K562 (cell line): ENCODE measurements around the gene TRMT1L. TPM values are rescaled to one million over a fixed set of nuclear protein-coding genes. Genes with fewer than 3 reads are reported as not detected.
A peak's percentile ranks its signal among the peaks of the same experiment; 100 is the strongest.

Source experiments
- ELF2 ChIP-seq: fragments of 250-450 bp; sonication (Bioruptor Pico); IDR thresholded peaks from 2 replicates; pipeline ENCODE4 v1.5.0; 2021; ENCODE audit warnings: mild to moderate bottlenecking
- ELK1 ChIP-seq: sonication (generic); formaldehyde crosslinking; IDR thresholded peaks from 2 replicates; pipeline ENCODE4 v1.8.1; 2022; ENCODE audit warnings: missing genetic modification reagents
- ESRRA ChIP-seq: fragments of 450-650 bp; IDR thresholded peaks from 2 replicates; pipeline ENCODE4 v1.6.1; 2014; ENCODE audit warnings: low read depth, mild to moderate bottlenecking, moderate library complexity, borderline replicate concordance
- ETS2 ChIP-seq: IDR thresholded peaks from 2 replicates; pipeline ENCODE4 v1.6.1; 2016; ENCODE audit warnings: borderline replicate concordance, missing genetic modification characterization, mild to moderate bottlenecking, moderate library complexity, missing compliant biosample characterization; ENCODE audit not compliant: poor library complexity, severe bottlenecking
- FOXJ2 ChIP-seq: fragments of 200-800 bp; sonication (Bioruptor generic); IDR thresholded peaks from 2 replicates; pipeline ENCODE4 v1.6.1; 2016; ENCODE audit warnings: missing genetic modification characterization, missing compliant biosample characterization
- HMG20A ChIP-seq: fragments of 450-650 bp; formaldehyde crosslinking; conservative IDR thresholded peaks from 2 replicates; pipeline ENCODE4 v1.4.0; 2020; ENCODE audit warnings: mild to moderate bottlenecking, mixed read lengths
- ID3 ChIP-seq, 2 experiments: fragments of 250-450 bp in 1 of 2; fragments of 450-650 bp in 1 of 2; sonication (Bioruptor Pico) in 1 of 2; IDR thresholded peaks; 2 replicates each; pipeline versions ENCODE4 v1.6.1 to v1.8.0; 2016 to 2021; ENCODE audit warnings: mild to moderate bottlenecking in 2 of 2, moderate library complexity in 2 of 2, missing compliant biosample characterization in 1 of 2, missing genetic modification characterization in 1 of 2
- MCM3 ChIP-seq: fragments of 450-650 bp; IDR thresholded peaks from 2 replicates; pipeline ENCODE4 v1.6.1; 2016
- NFYB ChIP-seq: IDR thresholded peaks from 2 replicates; pipeline ENCODE4 v1.6.1; 2011; ENCODE audit warnings: mild to moderate bottlenecking, moderate library complexity; ENCODE audit not compliant: insufficient read length; ENCODE audit errors: extremely low read depth
- NR4A1 ChIP-seq, 2 experiments: fragments of 250-450 bp in 1 of 2; fragments of 450-650 bp in 1 of 2; sonication (Bioruptor Pico) in 1 of 2; IDR thresholded peaks; 2 replicates each; pipeline versions ENCODE4 v1.4.0 to v1.6.1; 2016 to 2020; ENCODE audit warnings: mild to moderate bottlenecking in 2 of 2, missing compliant biosample characterization in 1 of 2, missing genetic modification characterization in 1 of 2, moderate library complexity in 1 of 2
- RBM15 ChIP-seq: fragments of 200-400 bp; formaldehyde crosslinking; IDR thresholded peaks from 2 replicates; pipeline ENCODE4 v1.6.1; 2018; ENCODE audit warnings: mild to moderate bottlenecking, low read length, moderate library complexity; ENCODE audit not compliant: insufficient read depth
- TRIM25 ChIP-seq: fragments of 450-650 bp; IDR thresholded peaks from 2 replicates; pipeline ENCODE4 v1.7.0; 2016; ENCODE audit warnings: borderline replicate concordance
- ZFPM2 ChIP-seq: fragments of 250-450 bp; sonication (Bioruptor Pico); IDR thresholded peaks from 2 replicates; pipeline ENCODE4 v1.5.1; 2022; ENCODE audit warnings: mild to moderate bottlenecking
- ZNF316 ChIP-seq: fragments of 450-650 bp; IDR thresholded peaks from 2 replicates; pipeline ENCODE4 v1.6.1; 2016
- ZNF511 ChIP-seq: sonication (generic); formaldehyde crosslinking; IDR thresholded peaks from 2 replicates; pipeline ENCODE4 v1.8.0; 2022; ENCODE audit warnings: mild to moderate bottlenecking, missing genetic modification reagents
- polyA plus RNA-seq, 8 experiments: library from polyadenylated mRNA; depleted of rRNA in 4 of 8; stranded (reverse) in 5 of 8; unstranded in 3 of 8; fragments of >200 nt; fragmentation: Nextera tagmentation in 2 of 8; fragmentation: Illumina TruSeq in 1 of 8; extraction: Ambion mirVana in 2 of 8; extraction: Trizol in 1 of 8; gene quantifications; 2 replicates each; pipeline versions ENCODE4 v1.2.1 to v1.2.3, GENCODE V29; 2011 to 2014; ENCODE audit warnings: inconsistent platforms in 1 of 8, missing spikeins in 1 of 8
- total RNA-seq, 7 experiments: library from RNA; depleted of rRNA in 6 of 7; stranded (reverse); fragments of >200 nt in 6 of 7; fragmentation: Illumina TruSeq in 2 of 7; extraction: Trizol in 2 of 7; gene quantifications; 2 replicates each; pipeline versions ENCODE4 v1.2.1 to v1.2.3, GENCODE V29; 2011 to 2021; ENCODE audit warnings: low replicate concordance in 1 of 7
- TF ChIP-seq, protein P1 (sequence below): fragments of 450-650 bp; IDR thresholded peaks from 2 replicates; pipeline ENCODE4 v1.6.1; 2016; ENCODE audit warnings: antibody characterized with exemption
- TF ChIP-seq, protein P2 (sequence below): sonication (generic); IDR thresholded peaks from 2 replicates; pipeline ENCODE4 v1.6.1; 2016
- TF ChIP-seq, protein P3 (sequence below): fragments of 250-450 bp; sonication (Bioruptor Pico); IDR thresholded peaks from 2 replicates; pipeline ENCODE4 v1.4.0; 2020; ENCODE audit warnings: borderline replicate concordance

The TRMT1L gene
- total and polyA plus RNA-seq, 9 of the 15 experiments (the other 6 are each of a cell fraction or from before 2014, with no cell fraction given), result 6.4 to 88.9 (median 32.9) TPM

DNA sequence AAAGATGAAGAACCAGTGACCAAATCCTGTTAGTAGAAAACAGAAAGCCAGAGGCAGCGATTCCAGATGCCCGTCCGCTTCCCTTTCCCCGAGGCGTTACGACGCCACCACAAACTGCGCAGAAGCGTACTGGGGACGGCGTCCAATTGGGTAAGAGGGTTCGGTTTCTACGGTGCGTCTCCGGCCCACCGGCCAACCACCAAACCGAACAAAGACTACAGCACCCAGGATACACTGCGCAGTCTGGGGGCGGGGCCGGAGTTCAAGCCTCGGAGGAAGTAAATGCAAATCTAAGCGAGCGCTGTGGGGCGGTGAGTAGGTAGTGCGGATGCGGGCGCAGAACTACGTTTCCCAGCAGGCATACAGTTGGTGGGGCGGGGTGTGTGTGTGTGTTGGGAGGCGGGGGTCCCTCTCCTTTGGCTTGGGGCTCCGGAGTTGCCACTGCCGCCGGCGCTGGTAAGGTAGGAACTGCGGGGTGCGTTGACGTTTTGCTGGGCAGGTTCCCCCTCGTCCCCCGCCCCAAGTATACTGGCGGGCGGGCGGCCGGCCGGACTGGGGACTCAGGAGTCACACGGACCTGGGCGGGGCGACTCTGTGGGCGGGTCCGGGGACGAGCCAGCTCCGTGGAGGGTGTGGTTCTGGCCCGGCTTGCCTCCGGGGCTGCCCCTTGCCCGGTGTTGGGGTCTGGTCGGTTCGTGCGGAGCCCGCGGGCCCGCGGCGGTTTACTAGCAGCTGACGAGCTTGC lies at the start of gene TRMT1L, which contains the start of gene SWT1 (continued):
- TF ChIP-seq TRIM25 (no peak), FOXJ2 (peak; percentile 93), HMG20A (CRISPR knock-in tag) (no peak), ELF2 (no peak), RBM15 (no peak), NFYB (peak; percentile 66), ID3 (CRISPR knock-in tag; IDR thresholded peaks at IDR 0.05) (no peak), ID3 (tag; IDR thresholded peaks at IDR 0.05) (no peak), ELK1 (CRISPR knock-in tag) (no peak), ZNF316 (no peak), ZNF511 (CRISPR knock-in tag) (no peak), ESRRA (no peak; the same call in 1 of the 2 replicates), NR4A1 (CRISPR knock-in tag; IDR thresholded peaks at IDR 0.05) (no peak), NR4A1 (tag; IDR thresholded peaks at IDR 0.05) (no peak), ZFPM2 (CRISPR knock-in tag) (no peak), ETS2 (tag) (no peak), MCM3 (no peak)
- TF ChIP-seq, protein P1, sequence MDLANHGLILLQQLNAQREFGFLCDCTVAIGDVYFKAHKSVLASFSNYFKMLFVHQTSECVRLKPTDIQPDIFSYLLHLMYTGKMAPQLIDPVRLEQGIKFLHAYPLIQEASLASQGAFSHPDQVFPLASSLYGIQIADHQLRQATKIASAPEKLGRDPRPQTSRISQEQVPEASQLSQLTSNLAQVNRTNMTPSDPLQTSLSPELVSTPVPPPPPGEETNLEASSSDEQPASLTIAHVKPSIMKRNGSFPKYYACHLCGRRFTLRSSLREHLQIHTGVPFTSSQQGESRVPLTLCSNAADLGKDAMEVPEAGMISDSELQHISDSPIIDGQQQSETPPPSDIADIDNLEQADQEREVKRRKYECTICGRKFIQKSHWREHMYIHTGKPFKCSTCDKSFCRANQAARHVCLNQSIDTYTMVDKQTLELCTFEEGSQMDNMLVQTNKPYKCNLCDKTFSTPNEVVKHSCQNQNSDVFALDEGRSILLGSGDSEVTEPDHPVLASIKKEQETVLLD, result no peak
- TF ChIP-seq, protein P2, sequence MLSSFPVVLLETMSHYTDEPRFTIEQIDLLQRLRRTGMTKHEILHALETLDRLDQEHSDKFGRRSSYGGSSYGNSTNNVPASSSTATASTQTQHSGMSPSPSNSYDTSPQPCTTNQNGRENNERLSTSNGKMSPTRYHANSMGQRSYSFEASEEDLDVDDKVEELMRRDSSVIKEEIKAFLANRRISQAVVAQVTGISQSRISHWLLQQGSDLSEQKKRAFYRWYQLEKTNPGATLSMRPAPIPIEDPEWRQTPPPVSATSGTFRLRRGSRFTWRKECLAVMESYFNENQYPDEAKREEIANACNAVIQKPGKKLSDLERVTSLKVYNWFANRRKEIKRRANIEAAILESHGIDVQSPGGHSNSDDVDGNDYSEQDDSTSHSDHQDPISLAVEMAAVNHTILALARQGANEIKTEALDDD, result no peak
- TF ChIP-seq, protein P3, sequence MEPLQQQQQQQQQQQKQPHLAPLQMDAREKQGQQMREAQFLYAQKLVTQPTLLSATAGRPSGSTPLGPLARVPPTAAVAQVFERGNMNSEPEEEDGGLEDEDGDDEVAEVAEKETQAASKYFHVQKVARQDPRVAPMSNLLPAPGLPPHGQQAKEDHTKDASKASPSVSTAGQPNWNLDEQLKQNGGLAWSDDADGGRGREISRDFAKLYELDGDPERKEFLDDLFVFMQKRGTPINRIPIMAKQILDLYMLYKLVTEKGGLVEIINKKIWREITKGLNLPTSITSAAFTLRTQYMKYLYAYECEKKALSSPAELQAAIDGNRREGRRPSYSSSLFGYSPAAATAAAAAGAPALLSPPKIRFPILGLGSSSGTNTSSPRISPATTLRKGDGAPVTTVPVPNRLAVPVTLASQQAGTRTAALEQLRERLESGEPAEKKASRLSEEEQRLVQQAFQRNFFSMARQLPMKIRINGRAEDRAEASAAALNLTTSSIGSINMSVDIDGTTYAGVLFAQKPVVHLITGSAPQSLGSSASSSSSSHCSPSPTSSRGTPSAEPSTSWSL (CRISPR knock-in tag), result no peak
